ENCODE measurements around the gene HOXB2.
"Not testable (repeated sequence)": the region's sequence is repeated elsewhere in the genome, so short reads cannot be mapped to it uniquely, and the experiment has no call there.

Gene HOXB2

GRCh38 chr17:48513097-48513496, 31.8 kb downstream of the HOXB2 start:
- no peak for DNase-seq

DNA sequence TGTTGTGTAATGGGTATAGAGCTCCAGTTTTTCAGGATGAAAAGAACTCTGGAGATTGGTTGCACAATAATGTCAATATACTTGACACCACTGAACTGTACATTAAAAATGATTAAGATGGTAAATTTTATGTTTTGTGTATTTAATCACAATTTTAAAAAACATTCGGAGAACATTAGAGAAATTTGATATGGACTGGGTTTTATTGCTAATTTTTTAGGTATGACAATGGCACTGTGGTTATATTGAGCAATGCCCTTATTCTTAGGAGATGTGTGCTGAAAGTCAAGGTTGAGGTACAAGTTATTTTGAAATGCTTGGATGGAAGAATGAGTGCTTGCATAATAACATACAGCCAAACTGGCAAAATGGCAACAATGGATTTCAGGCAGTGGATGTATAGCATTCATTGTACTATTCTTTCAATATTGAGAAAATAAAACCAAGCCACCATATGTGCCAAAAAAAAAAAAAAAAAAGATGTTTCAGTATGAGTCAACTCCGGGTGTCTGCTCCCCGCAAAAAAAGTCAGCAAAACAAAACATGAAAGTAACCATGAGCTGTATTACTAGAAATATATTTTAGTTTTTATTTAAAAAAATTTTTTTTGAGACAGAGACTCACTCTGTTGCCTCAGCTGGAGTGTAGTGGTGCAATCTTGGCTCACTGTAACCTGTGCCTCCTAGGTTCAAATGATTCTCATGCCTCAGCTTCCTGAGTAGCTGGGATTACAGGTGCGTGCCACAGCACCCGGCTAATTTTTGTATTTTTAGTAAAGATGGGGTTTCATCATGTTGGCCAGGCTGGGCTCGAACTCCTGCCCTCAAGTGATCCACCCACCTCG, 33.9 kb downstream of the HOXB2 start:
- no peak for DNase-seq

DNA sequence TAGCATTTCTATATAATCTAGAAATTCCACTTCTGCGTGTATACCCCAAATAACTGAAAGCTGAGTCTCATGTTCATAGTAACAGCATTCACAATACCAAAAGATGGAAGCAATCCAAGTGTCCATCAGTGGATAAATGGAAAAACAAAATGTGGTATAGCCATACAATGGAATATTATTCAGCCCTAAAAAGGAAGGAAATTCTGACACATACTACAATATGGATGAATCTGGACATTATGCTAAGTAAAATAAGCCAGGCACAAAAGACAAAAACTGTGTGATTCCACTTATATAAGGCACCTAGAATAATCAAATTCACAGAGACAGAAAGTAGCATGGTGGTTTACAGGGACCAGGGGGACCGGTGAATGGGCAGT, 34.5 kb downstream of the HOXB2 start:
- DNase-seq: no peak

GRCh38 chr17:48509708-48510107, 35.2 kb downstream of the HOXB2 start:
- DNase-seq: not testable (repeated sequence)

- DNase-seq: no peak
Observed at GRCh38 chr17:48506246-48506645, 38.7 kb downstream of the HOXB2 start.

DNA sequence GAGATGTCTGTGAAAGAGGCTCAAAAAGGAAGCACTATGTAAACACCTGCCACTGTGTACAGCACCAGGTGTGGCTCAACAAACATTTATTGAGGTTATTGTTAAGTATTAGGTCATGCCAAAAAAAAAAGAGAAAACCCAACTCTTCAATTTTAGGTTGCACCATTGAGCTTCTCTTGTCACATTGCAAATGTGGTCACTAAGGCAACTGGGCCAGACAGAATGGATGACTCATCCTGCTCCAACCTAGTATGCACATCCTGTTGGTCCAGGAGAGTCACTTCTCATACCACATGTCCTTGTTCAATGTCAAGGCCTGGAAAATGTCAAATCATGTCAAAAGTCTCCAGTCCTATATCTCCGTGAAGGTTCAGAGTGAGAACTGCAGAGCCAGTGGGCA, 39.1 kb downstream of the HOXB2 start:
- DNase-seq: peak; percentile 13

- no peak for DNase-seq
Observed at GRCh38 chr17:48504953-48505352, 40.0 kb downstream of the HOXB2 start.

DNA sequence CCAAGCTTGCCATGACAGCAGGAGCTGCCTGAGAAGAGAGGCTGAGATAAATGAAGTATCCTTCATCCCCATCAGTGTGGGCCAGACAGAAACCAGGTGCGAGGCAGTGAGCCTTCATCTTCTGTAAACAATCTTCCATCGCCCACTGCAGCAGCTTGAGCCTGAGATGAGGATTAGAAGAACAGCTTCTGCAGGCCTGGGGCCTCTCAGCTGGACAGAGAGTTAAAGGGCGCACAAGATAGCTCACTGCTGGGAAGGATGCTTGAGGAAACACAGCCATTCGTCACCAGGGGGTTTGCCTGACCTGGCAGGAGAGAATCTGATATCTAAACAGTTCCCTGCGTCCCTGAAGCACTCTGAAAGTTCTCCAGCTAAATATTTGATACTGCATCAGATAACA, 41.2 kb downstream of the HOXB2 start:
- no peak for DNase-seq

DNA sequence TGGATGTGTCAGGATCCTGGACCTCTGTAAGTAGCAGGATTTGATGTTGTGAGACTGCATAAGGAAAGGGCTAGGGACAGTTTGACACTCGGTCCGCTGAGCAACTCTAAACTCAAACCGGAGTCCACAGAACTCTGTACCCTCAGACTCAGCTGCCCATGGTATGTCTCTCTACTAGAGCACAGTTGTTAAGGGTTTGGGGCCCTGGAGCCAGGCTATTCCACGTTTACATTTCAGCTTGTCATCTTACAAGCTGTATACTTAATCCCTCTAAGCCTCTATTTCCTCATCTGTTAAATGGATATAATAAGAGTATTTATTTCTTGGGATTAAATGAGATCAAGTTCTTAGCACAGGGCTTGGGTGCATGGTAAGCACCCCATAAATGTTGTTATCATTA, 42.0 kb downstream of the HOXB2 start:
- no peak for DNase-seq

DNA sequence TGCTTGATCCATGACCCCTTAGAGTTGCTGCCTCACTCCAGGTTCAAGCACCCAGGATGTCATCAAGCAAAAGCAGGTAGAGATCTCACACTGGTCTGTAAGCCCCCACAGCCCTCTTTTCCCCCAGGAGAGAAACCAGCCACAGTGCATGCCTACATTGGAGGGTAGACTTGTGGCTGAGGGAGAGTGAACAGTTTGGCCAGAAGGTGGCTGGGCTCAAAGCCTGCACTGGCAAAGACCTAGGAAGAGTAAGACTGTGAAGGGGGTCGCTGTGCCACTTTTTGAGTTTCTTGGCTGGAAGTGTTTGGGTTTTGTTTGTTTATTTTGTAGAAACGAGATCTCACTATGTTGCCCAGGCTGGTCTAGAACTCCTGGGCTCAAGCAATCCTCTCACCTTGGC, 42.6 kb downstream of the HOXB2 start:
- no peak for DNase-seq

GRCh38 chr17:48500435-48501426, 44.2 kb downstream of the HOXB2 start:
- no peak for DNase-seq

- DNase-seq: no peak
Observed at GRCh38 chr17:48499735-48500434, 45.0 kb downstream of the HOXB2 start.

DNA sequence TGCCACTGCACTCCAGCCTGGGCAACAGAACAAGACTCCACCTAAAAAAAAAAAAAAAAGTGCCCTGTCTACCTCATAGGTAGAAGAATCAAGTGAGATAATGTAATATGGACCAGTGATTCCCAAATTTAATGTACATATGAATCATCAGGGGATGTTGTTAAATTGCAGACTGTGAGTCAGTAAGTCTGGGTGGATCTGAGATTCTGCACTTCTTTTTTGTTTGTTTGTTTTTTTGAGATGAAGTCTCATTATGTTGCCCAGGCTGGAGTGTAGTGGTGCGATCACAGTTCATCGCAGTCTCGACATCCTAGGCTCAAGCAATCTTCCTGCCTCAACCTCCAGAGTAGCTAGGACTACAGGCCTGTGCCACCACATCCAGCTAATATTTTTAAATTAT, 45.7 kb downstream of the HOXB2 start:
- DNase-seq: no peak

DNA sequence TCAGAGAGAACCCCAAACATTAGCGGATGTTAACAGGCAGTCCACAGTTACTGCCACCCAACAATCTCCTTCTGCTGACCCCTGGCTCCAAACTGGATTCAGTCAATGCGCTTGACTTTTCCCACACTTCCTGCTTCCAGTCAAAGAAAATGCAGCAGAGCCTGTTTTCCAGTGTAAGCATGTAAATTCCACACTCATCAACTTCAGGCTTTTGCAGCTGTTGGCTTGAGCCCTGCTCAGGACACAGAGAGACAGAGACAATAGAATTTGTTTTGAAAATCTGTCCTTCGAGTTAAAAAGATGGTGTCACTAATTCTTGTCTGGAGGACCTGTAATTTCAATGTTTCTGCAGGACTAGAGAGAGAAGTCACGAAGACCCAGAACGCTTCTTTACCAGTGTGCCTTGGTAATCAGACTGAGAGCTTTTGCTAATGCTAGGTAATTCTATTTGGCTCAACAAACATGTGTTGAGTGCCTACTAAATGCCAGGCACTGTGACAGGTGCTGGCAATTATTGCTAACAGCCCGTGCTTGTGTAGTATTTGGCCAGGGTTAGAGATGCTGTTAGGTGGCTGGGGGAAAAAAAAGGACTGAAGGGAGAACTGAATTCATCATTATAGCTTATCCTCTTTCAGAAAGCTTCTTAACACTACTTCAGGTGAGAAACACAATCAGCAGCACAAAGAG, 46.6 kb downstream of the HOXB2 start:
- no peak for DNase-seq

DNA sequence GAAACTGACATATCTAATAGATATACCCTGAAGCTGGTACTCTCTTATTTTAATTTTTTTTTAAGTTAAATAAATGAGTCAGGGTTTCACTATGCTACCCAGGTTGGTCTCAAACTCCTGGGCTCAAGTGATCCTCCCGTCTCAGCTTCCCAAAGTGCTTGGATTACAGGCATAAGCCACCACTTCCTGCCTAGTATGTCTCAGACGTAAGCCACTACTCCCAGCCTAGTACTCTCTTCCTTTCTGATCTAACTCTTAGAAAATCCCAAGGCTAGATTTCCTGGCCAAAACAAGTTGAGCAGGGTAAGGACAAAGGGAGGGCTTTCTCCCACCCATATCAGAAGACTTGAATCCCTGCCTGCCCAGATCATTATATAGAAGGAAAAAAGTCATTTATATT, 47.8 kb downstream of the HOXB2 start:
- DNase-seq: no peak

DNA sequence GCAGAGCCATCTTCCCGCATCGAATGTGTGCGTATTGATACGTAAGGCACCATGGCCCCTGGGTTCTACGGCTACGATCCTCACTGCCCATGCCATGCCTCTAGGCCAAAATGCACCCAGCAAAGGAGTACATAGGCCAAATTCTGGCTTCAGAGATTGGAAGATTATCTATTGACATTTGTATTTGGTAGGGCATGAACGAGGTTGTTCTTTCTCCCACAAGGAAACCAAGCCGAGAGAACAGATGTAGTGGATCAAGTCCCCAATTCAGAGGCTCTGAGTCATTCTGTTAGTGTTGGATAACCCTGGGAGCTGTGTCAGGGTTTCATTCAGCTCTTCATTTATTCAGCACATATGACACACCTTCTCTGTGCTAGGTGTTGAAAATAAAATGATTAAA, 50.6 kb downstream of the HOXB2 start:
- no peak for DNase-seq
